G401.6 (cell line): ENCODE measurements around the gene IL21R.
"Not testable (repeated sequence)": the region's sequence is repeated elsewhere in the genome, so short reads cannot be mapped to it uniquely, and the experiment has no call there.

Experiments used
- FAIRE-seq: peaks from 2 replicates; lab custom pipeline; 2012; peaks lifted over from hg19 to GRCh38; lab: Jason Lieb, UNC

The IL21R gene

GRCh38 chr16:27446721-27447120 lies 44.7 kb downstream of the IL21R start:
- no peak for FAIRE-seq

GRCh38 chr16:27447301-27447700 lies 45.3 kb downstream of the IL21R start:
- no peak for FAIRE-seq

- FAIRE-seq: no peak
These were observed 46.8 kb downstream of the IL21R start for GRCh38 chr16:27448532-27449433.

GRCh38 chr16:27449434-27450195 lies 47.6 kb downstream of the IL21R start:
- no peak for FAIRE-seq

GRCh38 chr16:27450196-27450549 lies 48.2 kb downstream of the IL21R start:
- FAIRE-seq: no peak

GRCh38 chr16:27452569-27453493 lies 50.9 kb downstream of the IL21R start:
- no peak for FAIRE-seq

- no peak for FAIRE-seq
These were observed 51.5 kb downstream of the IL21R start for GRCh38 chr16:27453494-27453825.

GRCh38 chr16:27455700-27456099 lies 53.7 kb downstream of the IL21R start:
- FAIRE-seq: no peak

GRCh38 chr16:27457605-27457900 lies 55.6 kb downstream of the IL21R start:
- not testable (repeated sequence) for FAIRE-seq

- FAIRE-seq: no peak
These were observed 56.3 kb downstream of the IL21R start for GRCh38 chr16:27458258-27458657.

GRCh38 chr16:27458987-27459688 lies 57.2 kb downstream of the IL21R start:
- FAIRE-seq: no peak

- FAIRE-seq: no peak
These were observed 58.2 kb downstream of the IL21R start for GRCh38 chr16:27460213-27460612.

- FAIRE-seq: no peak
These were observed 58.9 kb downstream of the IL21R start for GRCh38 chr16:27460663-27461482.

GRCh38 chr16:27461483-27462171 lies 59.7 kb downstream of the IL21R start:
- FAIRE-seq: no peak

GRCh38 chr16:27462200-27462845 lies 60.3 kb downstream of the IL21R start:
- no peak for FAIRE-seq

- no peak for FAIRE-seq
These were observed 61.1 kb downstream of the IL21R start for GRCh38 chr16:27462846-27463682.

- FAIRE-seq: no peak
These were observed 62.0 kb downstream of the IL21R start for GRCh38 chr16:27463741-27464591.
